Fibroblast of skin of back (primary cell): Measurements from ENCODE around the gene KLC4.
"Not testable (repeated sequence)": the region's sequence is repeated elsewhere in the genome, so short reads cannot be mapped to it uniquely, and the experiment has no call there.

Experiments
- DNase-seq: peaks from one replicate; pipeline ENCODE4 v3.0.0-alpha.2; 2013

The KLC4 gene

GRCh38 chr6:43093436-43094289 lies 34.2 kb downstream of the KLC4 start:
- peak; percentile 90 for DNase-seq

- no peak for DNase-seq
Measured at GRCh38 chr6:43095939-43096338, 36.5 kb downstream of the KLC4 start.

GRCh38 chr6:43096451-43097097 lies 37.1 kb downstream of the KLC4 start:
- DNase-seq: peak; percentile 94

GRCh38 chr6:43097098-43097489 lies 37.7 kb downstream of the KLC4 start:
- no peak for DNase-seq

GRCh38 chr6:43097502-43097901 lies 38.1 kb downstream of the KLC4 start:
- no peak for DNase-seq

GRCh38 chr6:43101497-43101896 lies 42.1 kb downstream of the KLC4 start:
- DNase-seq: no peak

GRCh38 chr6:43103253-43103876 lies 43.9 kb downstream of the KLC4 start:
- no peak for DNase-seq

- no peak for DNase-seq
Measured at GRCh38 chr6:43105538-43106222, 46.2 kb downstream of the KLC4 start.

- no peak for DNase-seq
Measured at GRCh38 chr6:43107344-43108062, 48.1 kb downstream of the KLC4 start.

- DNase-seq: peak; percentile 58
Measured at GRCh38 chr6:43113431-43114260, 54.2 kb downstream of the KLC4 start.

GRCh38 chr6:43115365-43115764 lies 55.9 kb downstream of the KLC4 start:
- no peak for DNase-seq

- DNase-seq: not testable (repeated sequence)
Measured at GRCh38 chr6:43117466-43117865, 58.0 kb downstream of the KLC4 start.

GRCh38 chr6:43119482-43119881 lies 60.1 kb downstream of the KLC4 start:
- no peak for DNase-seq

- DNase-seq: no peak
Measured at GRCh38 chr6:43120101-43120763, 60.8 kb downstream of the KLC4 start.

GRCh38 chr6:43120944-43121913 lies 61.8 kb downstream of the KLC4 start:
- DNase-seq: peak; percentile 100

- no peak for DNase-seq
Measured at GRCh38 chr6:43122146-43122545, 62.7 kb downstream of the KLC4 start.

- peak; percentile 33 for DNase-seq
Measured at GRCh38 chr6:43123461-43124314, 64.3 kb downstream of the KLC4 start.

GRCh38 chr6:43124481-43124880 lies 65.0 kb downstream of the KLC4 start:
- no peak for DNase-seq
